Activated CD8-positive, alpha-beta memory T cell treated with anti-CD3 and anti-CD28 coated beads, Interleukin-2, amount 50 U/mL, for 1 hour (primary cell): ENCODE data around the gene MAJIN.
"Not testable (repeated sequence)": the region's sequence is repeated elsewhere in the genome, so short reads cannot be mapped to it uniquely, and the experiment has no call there.

Source experiments
- DNase-seq: peaks from one replicate; pipeline ENCODE4 v3.0.0-alpha.2; 2020; ENCODE audit errors: extremely low read depth

Gene MAJIN

GRCh38 chr11:64990222-64990923, 18.5 kb upstream of the MAJIN start:
- no peak for DNase-seq

DNA sequence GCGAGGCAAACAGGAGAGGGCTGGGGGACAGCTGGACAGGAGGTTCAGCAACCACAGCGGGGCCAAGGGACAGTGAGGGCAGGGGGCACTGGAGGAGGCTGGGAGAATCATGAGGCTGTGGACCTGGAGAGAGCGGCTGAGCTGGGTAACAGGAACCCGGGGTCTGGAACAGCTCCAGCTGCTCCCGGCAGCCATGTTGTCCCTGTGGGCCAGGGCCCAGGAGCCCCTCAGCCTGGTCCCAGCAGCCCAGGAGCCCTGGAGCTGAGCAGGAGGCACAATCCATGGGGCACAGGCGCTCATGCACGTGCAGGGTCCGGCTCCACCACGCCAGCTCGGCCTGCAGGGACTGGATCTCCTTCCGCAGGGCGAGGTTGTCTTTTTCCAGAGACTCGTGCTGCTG, 17.5 kb upstream of the MAJIN start:
- DNase-seq: no peak

- DNase-seq: no peak
Measured at GRCh38 chr11:64987998-64988854, 16.3 kb upstream of the MAJIN start.

DNA sequence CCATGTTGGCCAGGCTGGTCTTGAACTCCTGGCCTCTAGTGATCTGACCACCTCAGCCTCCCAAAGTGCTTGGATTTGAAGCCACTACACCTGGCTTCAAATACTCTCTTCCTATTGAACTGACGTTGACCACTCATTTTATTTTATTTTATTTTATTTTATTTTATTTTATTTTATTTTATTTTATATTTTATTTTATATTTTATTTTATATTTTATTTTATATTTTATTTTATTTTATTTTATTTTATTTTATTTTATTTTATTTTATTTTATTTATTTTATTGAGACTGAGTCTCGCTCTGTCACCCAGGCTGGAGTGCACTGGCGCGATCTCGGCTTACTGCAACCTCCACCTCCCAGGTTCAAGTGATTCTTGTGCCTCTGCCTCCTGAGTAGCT, 11.4 kb upstream of the MAJIN start:
- not testable (repeated sequence) for DNase-seq

DNA sequence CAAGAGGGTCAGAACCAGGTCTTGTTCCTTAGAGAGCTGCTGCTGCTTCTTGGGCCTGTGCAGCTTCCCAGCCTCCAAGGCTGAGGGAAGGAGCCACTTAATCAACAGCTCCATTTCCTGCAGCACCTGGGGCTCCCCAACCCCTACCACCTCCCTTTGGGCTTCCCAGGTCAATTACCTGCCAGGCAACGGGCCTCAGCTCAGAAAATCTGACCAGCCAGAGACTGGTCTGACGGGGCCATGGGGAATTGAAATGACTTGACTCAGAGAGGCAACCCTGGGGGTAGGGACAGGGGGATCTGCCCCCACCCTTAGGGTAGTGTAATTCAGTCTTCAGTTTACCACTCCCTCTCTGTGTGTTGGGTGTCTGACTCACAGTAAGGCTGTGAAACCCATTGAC, 4.7 kb upstream of the MAJIN start:
- DNase-seq: no peak

DNA sequence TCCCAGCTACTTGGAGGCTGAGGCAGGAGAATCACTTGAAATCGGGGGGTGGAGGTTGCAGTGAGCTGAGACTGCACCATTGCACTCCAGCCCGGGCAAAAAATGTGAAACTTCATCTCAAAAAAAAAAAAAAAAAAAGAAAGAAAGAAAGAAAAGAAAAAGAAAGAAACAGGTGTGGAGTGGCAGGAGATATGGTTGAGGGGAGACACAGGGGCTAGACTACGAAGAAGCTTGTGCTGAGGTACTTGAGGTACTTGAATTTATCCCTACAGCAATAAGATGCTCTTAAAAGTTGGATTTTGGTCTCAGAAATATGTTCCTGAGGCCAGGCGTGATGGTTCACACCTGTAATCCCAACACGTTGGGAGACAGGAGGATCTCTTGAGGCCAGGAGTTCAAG, 2.2 kb upstream of the MAJIN start:
- no peak for DNase-seq

GRCh38 chr11:64970731-64971151, 1.2 kb downstream of the MAJIN start:
- DNase-seq: no peak

DNA sequence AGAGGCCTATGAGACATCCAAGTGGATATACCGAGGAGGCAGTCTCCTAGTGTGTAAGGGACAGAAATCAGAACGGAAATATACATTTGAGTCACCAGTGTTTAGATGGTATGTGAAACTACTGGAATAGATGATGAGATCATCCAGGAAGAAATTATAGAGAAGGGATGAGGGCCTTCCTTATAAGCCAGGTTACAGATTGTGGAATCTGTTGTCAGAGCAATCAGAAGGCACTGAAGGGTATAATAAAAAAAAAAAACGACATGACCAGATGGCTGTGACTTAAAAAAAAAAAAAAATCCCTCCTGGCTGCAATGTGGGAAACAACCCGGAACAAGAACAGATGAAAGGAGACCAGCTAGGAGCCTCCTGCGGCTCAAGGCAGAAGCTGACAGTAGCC, 2.7 kb downstream of the MAJIN start:
- no peak for DNase-seq

GRCh38 chr11:64967375-64967774, 4.5 kb downstream of the MAJIN start:
- DNase-seq: no peak

- DNase-seq: no peak
Measured at GRCh38 chr11:64963072-64963631, 8.8 kb downstream of the MAJIN start.

DNA sequence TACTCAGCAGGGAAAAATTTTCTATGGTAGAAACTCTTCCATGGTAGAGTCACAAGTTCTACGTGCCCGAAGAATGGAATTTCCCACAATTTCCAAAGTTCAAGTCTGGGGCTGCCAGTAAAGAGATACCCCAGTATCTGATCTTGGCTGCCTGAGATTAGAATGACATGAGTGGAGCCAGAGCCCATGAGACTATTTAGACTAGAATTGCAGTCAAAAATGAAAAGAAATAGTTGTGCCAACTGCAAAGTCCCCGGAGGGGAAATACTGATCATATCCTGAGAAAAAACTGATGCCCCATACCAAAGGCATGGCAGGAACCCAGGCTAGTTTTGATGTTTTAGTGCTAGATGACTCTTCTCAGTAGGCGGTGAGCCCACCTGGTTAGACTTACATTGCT, 11.2 kb downstream of the MAJIN start:
- DNase-seq: no peak

DNA sequence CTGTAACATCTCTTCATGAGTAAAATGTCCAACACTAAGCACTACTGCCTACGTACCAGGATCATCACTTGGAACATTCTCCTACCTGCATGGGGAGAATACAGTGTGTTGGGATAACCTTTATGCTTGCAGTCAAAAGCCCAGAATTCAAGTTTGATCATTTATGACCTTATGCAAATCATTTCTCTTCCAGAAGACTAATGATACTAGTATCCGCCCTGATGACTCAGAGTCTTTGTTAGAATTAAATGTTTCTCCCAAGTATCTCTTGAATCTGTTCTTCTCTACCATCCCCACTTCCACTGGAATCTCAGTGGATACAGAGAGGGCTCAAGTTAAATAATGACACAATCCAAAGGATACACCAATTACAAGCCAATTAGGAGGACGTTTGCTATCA, 12.4 kb downstream of the MAJIN start:
- DNase-seq: no peak

- no peak for DNase-seq
Measured at GRCh38 chr11:64954201-64954600, 17.7 kb downstream of the MAJIN start.

DNA sequence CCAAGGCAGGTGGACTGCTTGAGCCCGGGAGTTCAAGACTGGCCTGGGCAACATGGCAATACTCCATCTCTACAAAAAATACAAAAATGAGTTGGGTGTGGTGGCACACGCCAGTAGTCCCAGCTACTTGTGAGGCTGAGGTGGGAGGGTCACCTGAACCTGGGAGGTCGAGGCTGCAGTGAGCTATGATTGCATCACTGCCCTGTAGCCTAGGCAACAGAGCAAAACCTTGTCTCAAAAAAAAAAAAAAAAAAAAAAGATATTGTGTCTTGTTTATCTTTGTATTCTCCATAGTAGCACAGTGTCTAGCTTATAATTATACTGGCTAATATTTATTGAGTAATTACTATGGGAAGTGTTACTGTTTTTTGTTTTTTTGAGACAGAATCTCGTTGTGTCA, 20.4 kb downstream of the MAJIN start:
- no peak for DNase-seq

GRCh38 chr11:64947208-64947814, 24.6 kb downstream of the MAJIN start:
- no peak for DNase-seq

DNA sequence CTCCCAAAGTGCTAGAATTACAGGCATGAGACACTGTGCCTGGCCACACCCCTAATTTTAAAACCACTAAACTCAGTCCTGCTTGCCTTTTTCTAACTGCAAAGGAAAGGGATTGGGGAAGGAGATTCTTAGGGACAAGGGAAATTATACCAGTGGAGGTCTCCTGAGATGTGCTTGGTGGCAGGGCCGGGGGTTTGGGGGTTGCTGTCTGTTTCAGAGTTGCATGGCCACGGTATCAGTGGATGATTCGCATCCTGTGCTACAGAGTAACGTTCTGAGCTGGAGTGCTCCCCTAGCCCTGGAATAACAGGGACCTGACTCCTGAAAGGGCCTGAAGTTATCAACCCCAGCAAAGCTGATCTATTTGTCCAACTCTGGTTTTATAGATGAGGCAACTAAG, 35.4 kb downstream of the MAJIN start:
- DNase-seq: no peak

GRCh38 chr11:64935359-64936081, 36.4 kb downstream of the MAJIN start, which contains the start of gene GPHA2:
Gene GPHA2, minus strand, starts transcription at chr11:64935893. Its CDS starts 433 bp downstream, at chr11:64935460.
- no peak for DNase-seq

GRCh38 chr11:64934682-64935358, 37.1 kb downstream of the MAJIN start:
- DNase-seq: no peak

GRCh38 chr11:64933935-64934681, 37.8 kb downstream of the MAJIN start:
- DNase-seq: no peak

DNA sequence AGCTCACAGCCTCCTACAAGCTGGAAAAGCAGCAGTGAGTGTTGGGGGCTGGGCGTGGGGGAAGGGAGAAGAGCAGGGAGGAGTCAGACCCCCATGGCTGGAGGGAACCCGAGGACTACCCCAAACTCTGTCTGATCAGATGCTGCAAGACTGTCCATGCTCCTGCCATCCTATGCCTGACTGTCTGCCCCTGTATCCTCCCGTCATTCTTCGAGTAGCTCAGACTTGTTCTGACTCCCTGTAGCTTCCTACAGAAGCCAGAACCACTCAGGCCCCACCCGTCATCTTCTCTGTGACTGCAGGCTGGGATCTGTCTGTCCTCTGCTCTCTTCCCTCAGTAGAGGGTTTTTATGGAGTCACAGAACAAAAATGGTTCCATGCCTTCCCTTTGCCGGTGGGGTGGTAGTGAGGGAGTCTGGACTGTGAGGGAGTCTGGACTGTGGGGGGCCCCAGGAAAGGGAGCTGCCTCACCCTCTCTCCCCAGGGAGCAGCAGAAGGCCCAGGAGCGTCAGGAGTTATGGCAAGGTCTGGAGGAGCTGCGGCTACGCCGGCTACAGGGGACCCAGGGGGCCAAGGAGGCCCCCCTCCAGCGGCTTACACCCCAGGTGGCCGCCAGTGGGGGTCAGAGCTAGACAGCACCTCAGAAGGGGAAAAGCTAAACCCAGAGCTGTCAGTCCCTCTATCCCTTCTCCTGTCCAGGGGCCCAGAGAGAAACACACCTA, 38.5 kb downstream of the MAJIN start:
- no peak for DNase-seq
